ENCODE data around the gene DPF3. TPM values are rescaled to one million over a fixed set of nuclear protein-coding genes. Genes with fewer than 3 reads are reported as not detected.

DPF3 gene
- total RNA-seq, 4 donors from 2014 or later, result 1.1 to 4.7 (median 1.8) TPM

DNA sequence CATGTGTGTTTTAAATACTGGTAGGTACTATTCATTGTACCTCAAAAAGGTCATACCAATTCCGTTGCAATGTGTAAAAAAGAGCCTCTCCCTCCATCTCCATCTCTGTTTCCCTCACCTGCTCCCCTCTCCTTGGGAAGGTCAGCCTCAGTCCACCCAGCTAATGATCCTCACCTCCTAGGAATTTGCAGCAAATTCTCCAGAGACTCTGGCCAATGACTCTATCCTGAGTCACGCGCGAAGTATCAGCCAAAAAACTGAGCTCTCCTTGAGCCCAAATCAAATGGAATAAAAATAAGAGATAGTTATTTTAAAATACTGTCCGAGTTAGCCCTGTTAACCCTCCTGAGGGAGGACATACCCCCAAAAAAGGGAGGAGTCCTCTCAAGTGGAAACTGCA is 148.4 kb downstream of the DPF3 start:
- no peak for DNase-seq (ENCODE audit: low spot score in 2 of 2)
- H3K4me3 ChIP-seq (ENCODE audit: low read depth, poor library complexity, severe bottlenecking), result no peak overlapping the region
- intact Hi-C loops (cut with DNase I; ENCODE audit: low total_unique reads), result no loop called here
- TF ChIP-seq POLR2A (IDR thresholded peaks at IDR 0.05), result no peak
- TF ChIP-seq, protein P1, sequence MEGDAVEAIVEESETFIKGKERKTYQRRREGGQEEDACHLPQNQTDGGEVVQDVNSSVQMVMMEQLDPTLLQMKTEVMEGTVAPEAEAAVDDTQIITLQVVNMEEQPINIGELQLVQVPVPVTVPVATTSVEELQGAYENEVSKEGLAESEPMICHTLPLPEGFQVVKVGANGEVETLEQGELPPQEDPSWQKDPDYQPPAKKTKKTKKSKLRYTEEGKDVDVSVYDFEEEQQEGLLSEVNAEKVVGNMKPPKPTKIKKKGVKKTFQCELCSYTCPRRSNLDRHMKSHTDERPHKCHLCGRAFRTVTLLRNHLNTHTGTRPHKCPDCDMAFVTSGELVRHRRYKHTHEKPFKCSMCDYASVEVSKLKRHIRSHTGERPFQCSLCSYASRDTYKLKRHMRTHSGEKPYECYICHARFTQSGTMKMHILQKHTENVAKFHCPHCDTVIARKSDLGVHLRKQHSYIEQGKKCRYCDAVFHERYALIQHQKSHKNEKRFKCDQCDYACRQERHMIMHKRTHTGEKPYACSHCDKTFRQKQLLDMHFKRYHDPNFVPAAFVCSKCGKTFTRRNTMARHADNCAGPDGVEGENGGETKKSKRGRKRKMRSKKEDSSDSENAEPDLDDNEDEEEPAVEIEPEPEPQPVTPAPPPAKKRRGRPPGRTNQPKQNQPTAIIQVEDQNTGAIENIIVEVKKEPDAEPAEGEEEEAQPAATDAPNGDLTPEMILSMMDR (IDR thresholded peaks at IDR 0.05), result no peak
- WGBS, 2 donors, result 69 to 79% methylated on average over 5 of the region's 5 CpGs

DNA sequence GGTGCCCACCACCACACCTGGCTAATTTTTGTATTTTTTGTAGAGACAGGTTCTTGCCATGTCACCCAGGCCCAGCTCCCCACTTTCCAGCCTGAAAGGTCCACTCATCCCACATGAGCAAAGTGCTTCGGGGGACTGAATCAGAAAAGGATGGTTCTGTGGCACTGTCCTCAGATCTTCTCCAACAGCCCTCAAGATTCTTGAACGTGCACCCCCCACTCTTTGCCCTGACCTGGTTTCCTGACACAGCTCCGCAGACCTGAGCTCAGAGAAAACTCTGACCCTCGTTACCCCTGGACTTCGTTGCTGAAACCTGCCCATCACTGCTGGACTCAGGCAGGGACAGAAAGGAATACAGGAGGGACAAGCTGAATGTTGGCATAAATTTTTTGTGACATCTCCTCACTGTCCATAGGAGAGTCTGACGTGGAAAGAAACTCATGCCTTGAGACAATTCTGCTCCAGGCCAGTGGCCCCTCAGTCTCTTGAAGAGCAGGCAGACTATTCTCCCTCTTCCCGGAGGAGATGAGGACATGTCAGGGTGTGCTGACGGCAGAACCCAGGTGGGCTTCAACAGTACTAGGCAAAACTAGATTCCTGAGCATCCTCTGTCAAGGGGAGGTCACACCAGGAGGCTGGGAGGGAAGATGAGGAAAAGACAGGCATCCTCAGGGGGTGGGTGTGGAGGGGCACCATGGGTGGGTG is 149.3 kb downstream of the DPF3 start:
- H3K4me3 ChIP-seq (ENCODE audit: low read depth, poor library complexity, severe bottlenecking), result no peak overlapping the region
- intact Hi-C loops (cut with DNase I; ENCODE audit: low total_unique reads), result no loop called here
- TF ChIP-seq POLR2A (IDR thresholded peaks at IDR 0.05), result no peak
- TF ChIP-seq, protein P1 (IDR thresholded peaks at IDR 0.05), result no peak
- DNase-seq (ENCODE audit: low spot score in 2 of 2), result peak; percentile 4 to 72
- WGBS, 2 donors, result 87 to 91% methylated on average over 8 of the region's 8 CpGs

DNA sequence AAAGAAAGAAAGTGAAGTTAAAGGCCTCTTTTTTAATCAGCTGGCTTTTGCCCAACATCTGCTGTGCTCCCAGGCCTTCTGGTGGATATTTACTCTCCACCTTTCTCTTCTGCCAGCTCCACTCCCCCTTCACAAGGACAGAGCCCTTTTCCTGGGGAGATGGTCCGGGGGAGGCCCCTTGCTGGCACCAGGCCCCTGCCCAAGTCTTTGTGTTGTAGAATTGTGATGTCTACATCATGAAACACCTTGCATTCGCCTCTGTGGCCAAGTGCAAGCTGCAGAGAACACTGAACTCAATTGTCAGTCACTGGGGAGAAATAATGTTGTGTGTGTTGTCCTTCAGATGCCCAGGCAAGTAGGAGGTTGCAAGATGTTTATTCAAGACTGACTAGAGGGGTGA is 150.3 kb downstream of the DPF3 start:
- peak; percentile 9 to 26 for DNase-seq (ENCODE audit: low spot score in 2 of 2)
- no peak overlapping the region for H3K4me3 ChIP-seq (ENCODE audit: low read depth, poor library complexity, severe bottlenecking)
- 66 to 75% methylated on average over 2 of the region's 2 CpGs for WGBS, 2 donors
- intact Hi-C loops (cut with DNase I; ENCODE audit: low total_unique reads), result no loop called here
- TF ChIP-seq POLR2A (IDR thresholded peaks at IDR 0.05), result no peak
- TF ChIP-seq, protein P1 (IDR thresholded peaks at IDR 0.05), result no peak

DNA sequence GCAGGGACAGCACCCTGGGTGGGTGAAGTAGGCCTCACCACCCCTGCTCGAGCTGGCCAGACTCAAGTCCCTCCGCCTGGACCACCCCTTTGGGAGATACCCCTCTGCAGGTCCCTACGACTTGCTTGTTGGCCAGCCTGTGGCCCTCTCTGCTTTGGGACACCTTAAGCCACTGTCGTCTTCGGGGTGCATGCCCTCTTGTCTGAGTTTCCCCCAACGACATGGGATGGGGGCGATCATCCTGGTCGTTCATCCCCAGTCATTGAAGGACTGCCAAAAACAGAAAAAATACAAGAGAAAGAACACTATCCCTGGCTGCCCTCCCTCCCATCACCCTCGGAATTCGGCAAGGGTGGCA is 151.1 kb downstream of the DPF3 start:
- 84 to 86% methylated on average over 10 of the region's 10 CpGs for WGBS, 2 donors
- no peak for TF ChIP-seq POLR2A (IDR thresholded peaks at IDR 0.05)
- TF ChIP-seq, protein P1 (IDR thresholded peaks at IDR 0.05), result no peak
- DNase-seq (ENCODE audit: low spot score in 2 of 2), result peak; percentile 4 to 74

DNA sequence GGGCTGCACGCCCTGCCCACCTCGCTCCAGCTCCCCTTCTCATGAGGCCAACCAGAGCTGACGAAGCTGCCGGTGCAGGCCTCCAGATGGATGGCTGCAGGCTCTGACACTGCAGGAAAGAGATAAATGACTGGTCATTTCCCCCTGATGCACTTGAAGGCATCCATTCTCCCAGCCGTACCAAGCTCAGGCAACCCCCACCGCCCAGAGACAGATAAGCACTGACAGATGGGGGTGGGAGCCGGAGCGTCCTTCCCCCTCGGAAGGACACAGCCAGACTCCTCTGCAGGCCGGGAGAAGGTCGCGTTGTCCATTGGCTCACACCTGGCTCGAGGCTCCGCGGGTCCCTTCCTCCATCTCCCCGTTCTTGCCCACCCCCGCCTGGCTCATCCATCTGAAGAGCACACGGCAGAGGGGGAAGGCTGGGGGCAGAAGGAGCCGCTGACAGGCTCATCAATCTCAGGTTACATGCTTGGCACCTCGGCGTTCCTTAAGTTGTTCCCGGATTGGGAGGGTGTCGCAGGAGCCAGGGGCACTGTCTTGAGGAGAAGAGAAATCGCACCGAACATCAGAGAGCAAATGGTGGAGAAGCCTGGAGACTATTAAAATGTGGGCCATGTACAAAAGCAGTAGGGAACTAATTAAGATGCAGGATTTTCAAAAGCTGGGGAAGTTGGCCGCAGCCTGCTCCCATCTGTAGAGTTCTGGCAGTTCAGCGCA is 151.6 kb downstream of the DPF3 start:
- WGBS, 2 donors, result 50 to 58% methylated on average over 27 of the region's 27 CpGs

More for the DNA sequence above, 151.1 kb downstream of the DPF3 start:
- intact Hi-C loops (cut with DNase I; ENCODE audit: low total_unique reads), result no loop called here
- H3K4me3 ChIP-seq (ENCODE audit: low read depth, poor library complexity, severe bottlenecking), result no peak overlapping the region

More for the DNA sequence above, 151.6 kb downstream of the DPF3 start:
- intact Hi-C loops (cut with DNase I; ENCODE audit: low total_unique reads), result no loop called here
- H3K4me3 ChIP-seq (ENCODE audit: low read depth, poor library complexity, severe bottlenecking), result no peak overlapping the region
- DNase-seq (ENCODE audit: low spot score in 2 of 2), result peak; percentile 6 to 75
- TF ChIP-seq, protein P1 (IDR thresholded peaks at IDR 0.05), result no peak
- no peak for TF ChIP-seq POLR2A (IDR thresholded peaks at IDR 0.05)

Data from lower leg skin (tissue), 4 donors.